A549 (cell line): Measurements from ENCODE around the gene NAP1L4. TPM values are rescaled to one million over a fixed set of nuclear protein-coding genes. Genes with fewer than 3 reads are reported as not detected.

Source experiments
- ATAC-seq, 2 experiments: fragments of 200-7000 bp in 1 of 2; fragments of >200 bp in 1 of 2; cut with Nextera tagmentation in 1 of 2; cut with Tn5 transposase in 1 of 2; 3 replicates each; pipeline versions ENCODE4 v1.8.0 to v1.9.1; 2018 to 2020; ENCODE audit warnings: mild to moderate bottlenecking in 1 of 2, moderate library complexity in 1 of 2
- CTCF ChIA-PET: fragments of 300-600 bp; sonication (Branson Sonifier 250); formaldehyde crosslinking; extraction: SDS; loops from one replicate; lab custom pipeline; 2021; ENCODE audit warnings: antibody characterized with exemption, inconsistent platforms; lab: Yijun Ruan, JAX
- POLR2A ChIA-PET: fragments of 350-600 bp; formaldehyde crosslinking; extraction: SDS; loops from one replicate; lab custom pipeline; 2021; ENCODE audit warnings: antibody characterized with exemption, inconsistent platforms; lab: Yijun Ruan, JAX
- DNase-seq, 2 experiments: peaks; one replicate each; pipeline versions ENCODE4 v3.0.0 to v3.0.0-alpha.2; 2011 to 2016; ENCODE audit warnings: low read depth in 1 of 2, low spot score in 1 of 2
- FAIRE-seq: peaks from 2 replicates; lab custom pipeline; 2011; peaks lifted over from hg19 to GRCh38; lab: Jason Lieb, UNC
- H3K27ac ChIP-seq, 2 experiments: fragments of >200 bp; sonication (Bioruptor Twin); formaldehyde crosslinking; 3 replicates each; pipeline ENCODE4 v1.5.1; 2016 to 2017
- H3K4me1 ChIP-seq: fragments of >200 bp; sonication (Bioruptor Twin); formaldehyde crosslinking; 3 replicates; pipeline ENCODE4 v1.6.1; 2016
- H3K4me2 ChIP-seq: fragments of >200 bp; sonication (Bioruptor Twin); formaldehyde crosslinking; 3 replicates; pipeline ENCODE4 v1.6.1; 2016
- H3K4me3 ChIP-seq: fragments of >200 bp; sonication (Bioruptor Twin); formaldehyde crosslinking; 3 replicates; pipeline ENCODE4 v1.5.1; 2016
- H3K9me3 ChIP-seq: fragments of >200 bp; sonication (Bioruptor Twin); formaldehyde crosslinking; 3 replicates; pipeline ENCODE4 v1.6.1; 2016
- BHLHE40 ChIP-seq: IDR thresholded peaks from 2 replicates; pipeline ENCODE4 v1.6.1; 2012; ENCODE audit warnings: low read depth, low read length, inconsistent platforms
- CTCF ChIP-seq: fragments of >200 bp; sonication (Bioruptor Twin); formaldehyde crosslinking; IDR thresholded peaks from 3 replicates; pipeline ENCODE4 v1.5.1; 2016
- ELK1 ChIP-seq: fragments of 150-350 bp; IDR thresholded peaks from 2 replicates; pipeline ENCODE4 v1.6.1; 2014; ENCODE audit warnings: low read depth, mild to moderate bottlenecking, low read length
- ESRRA ChIP-seq: fragments of 150-350 bp; IDR thresholded peaks from 2 replicates; pipeline ENCODE4 v1.6.1; 2014; ENCODE audit warnings: mild to moderate bottlenecking, low read length, borderline replicate concordance
- HMGXB4 ChIP-seq: fragments of 250-450 bp; sonication (Bioruptor Pico); IDR thresholded peaks from 2 replicates; pipeline ENCODE4 v1.5.0; 2021; ENCODE audit warnings: mild to moderate bottlenecking, moderate library complexity, borderline replicate concordance
- HOXB13 ChIP-seq: fragments of 250-450 bp; sonication (Bioruptor Pico); IDR thresholded peaks from 2 replicates; pipeline ENCODE4 v1.5.0; 2020; ENCODE audit warnings: low read depth, mild to moderate bottlenecking, moderate library complexity
- MYC ChIP-seq: IDR thresholded peaks from 2 replicates; pipeline ENCODE4 v1.6.1; 2012; ENCODE audit warnings: mild to moderate bottlenecking, inconsistent platforms, low read length, improper control_type of control experiment, borderline replicate concordance
- RAD21 ChIP-seq, 2 experiments: fragments of >200 bp in 1 of 2; sonication (Bioruptor Twin) in 1 of 2; formaldehyde crosslinking in 1 of 2; IDR thresholded peaks in 1 of 2; conservative IDR thresholded peaks in 1 of 2; 2 replicates in 1 of 2; 3 replicates in 1 of 2; pipeline ENCODE4 v1.6.1; 2012 to 2018; ENCODE audit warnings: inconsistent platforms in 1 of 2
- RFX5 ChIP-seq: fragments of 450-650 bp; IDR thresholded peaks from 2 replicates; pipeline ENCODE4 v1.7.1; 2014; ENCODE audit warnings: antibody characterized with exemption, mild to moderate bottlenecking, moderate library complexity
- RNF2 ChIP-seq: fragments of 200-600 bp; sonication (generic); IDR thresholded peaks from 2 replicates; pipeline ENCODE4 v1.6.1; 2016; ENCODE audit warnings: low read depth, mild to moderate bottlenecking, antibody characterized with exemption, moderate library complexity, borderline replicate concordance
- TFCP2L1 ChIP-seq: fragments of 250-450 bp; sonication (Bioruptor Pico); IDR thresholded peaks from 2 replicates; pipeline ENCODE4 v1.5.0; 2021; ENCODE audit warnings: mild to moderate bottlenecking
- USF2 ChIP-seq: fragments of 450-650 bp; IDR thresholded peaks from 2 replicates; pipeline ENCODE4 v1.6.1; 2014; ENCODE audit warnings: antibody characterized with exemption
- whole genome bisulfite sequencing: methylation state at CpG from one replicate; pipeline ENCODE4 v1.1.6; 2017; ENCODE audit errors: missing lambda C conversion rate; 5-methylcytosine and 5-hydroxymethylcytosine counted together
- polyA plus RNA-seq, 4 experiments: library from polyadenylated mRNA; depleted of rRNA in 3 of 4; stranded (reverse); fragments of >200 nt; fragmentation: RNase III in 1 of 4; extraction: RNeasy Plus Mini Kit Qiagen cat#74134 plus additional on column Dnase treatment in 1 of 4; gene quantifications; 2 replicates in 3 of 4; 3 replicates in 1 of 4; pipeline ENCODE4 v1.2.3, GENCODE V29; 2011 to 2017

The NAP1L4 gene
- polyA plus RNA-seq, 2 of the 4 experiments (the other 2 are of a cell fraction), result 132 to 148 TPM

- Histone ChIP-seq H3K9me3 (no peaks in the 10 kb centered on the region), H3K4me2 (no peak overlapping the region), H3K27ac (no peak overlapping the region), H3K4me1 (no peaks in the 10 kb centered on the region), H3K4me3 (no peak overlapping the region)
- ATAC-seq (peak; percentile 30 to 37; a peak in 4 of 6 replicates), DNase-seq (no peak), FAIRE-seq (no peak)
- ChIA-PET CTCF (interaction anchor here (0.7 to 3.3 kb wide), 16 partner anchors 9 to 432 kb away, joined by 3 to 23 read pairs (median 4); partner anchors contain the start of gene PHLDA2), POLR2A (interaction anchor here (1.0 to 1.4 kb wide), 2 partner anchors 13 to 16 kb away, joined by 3 to 4 read pairs; partner anchors contain the start of gene NAP1L4)
- WGBS, result 80% methylated on average over 6 of the region's 6 CpGs
- TF ChIP-seq BHLHE40 (no peak), USF2 (no peak), RNF2 (no peak)
These were observed 15.7 kb downstream of the NAP1L4 start for GRCh38 chr11:2976294-2977063.

- Histone ChIP-seq H3K4me3 (no peak overlapping the region), H3K27ac (no peak overlapping the region), H3K9me3 (no peaks in the 10 kb centered on the region), H3K4me1 (no peaks in the 10 kb centered on the region), H3K4me2 (no peak overlapping the region)
- CTCF ChIA-PET, result interaction anchor here (0.7 to 3.3 kb wide), 21 partner anchors 8 to 433 kb away, joined by 3 to 23 read pairs (median 4); partner anchors contain the start of gene PHLDA2
- 72% methylated on average over 4 of the region's 4 CpGs for WGBS
- ATAC-seq (peak; percentile 93 to 97), FAIRE-seq (no peak), DNase-seq (peak; percentile 51 to 67)
- TF ChIP-seq RAD21 (conservative IDR thresholded peaks at IDR 0.05 in 1 of 2, IDR thresholded peaks at IDR 0.05 in 1 of 2), result peak; percentile 40 to 44; a peak in 4 of 5 replicates
- no peak for TF ChIP-seq HMGXB4 (CRISPR knock-in tag)
- TF ChIP-seq CTCF, result peak; percentile 55
- TF ChIP-seq ELK1, result no peak
- POLR2A ChIA-PET, result interaction anchor here (0.9 to 1.4 kb wide), 4 partner anchors 13 to 46 kb away, joined by 3 to 5 read pairs (median 4); partner anchors contain the start of genes NAP1L4 and PHLDA2
These were observed 16.5 kb downstream of the NAP1L4 start for GRCh38 chr11:2975594-2975993.

- ChIA-PET POLR2A (interaction anchor here (0.6 kb wide), 1 partner anchor 15 kb away, joined by 3 read pairs; no protein-coding TSS in a partner anchor), CTCF (interaction anchor here (0.7 to 3.3 kb wide), 3 partner anchors 15 to 118 kb away, joined by 3 to 23 read pairs (median 10); no protein-coding TSS in a partner anchor)
- no peak overlapping the region for H3K4me2 ChIP-seq
- FAIRE-seq, result no peak
- ATAC-seq, result no peak
- no peak overlapping the region for H3K27ac ChIP-seq
- no peak overlapping the region for H3K4me3 ChIP-seq
- 95% methylated on average over 3 of the region's 3 CpGs for WGBS
- H3K9me3 ChIP-seq, result no peaks in the 10 kb centered on the region
- TF ChIP-seq ESRRA (no peak), CTCF (no peak), RFX5 (no peak), MYC (no peak), HOXB13 (CRISPR knock-in tag) (no peak), TFCP2L1 (CRISPR knock-in tag) (no peak)
- H3K4me1 ChIP-seq, result no peaks in the 10 kb centered on the region
- DNase-seq, result no peak
These were observed 17.9 kb downstream of the NAP1L4 start for GRCh38 chr11:2974272-2974671.
